Activated T-cell treated with anti-CD3 and anti-CD28 coated beads for 1 hour (primary cell): Measurements from ENCODE around the gene RNASE12.
"Not testable (repeated sequence)": the region's sequence is repeated elsewhere in the genome, so short reads cannot be mapped to it uniquely, and the experiment has no call there.

Experiments
- DNase-seq: peaks from one replicate; pipeline ENCODE4 v3.0.0-alpha.2; 2020; ENCODE audit warnings: low read depth

RNASE12 gene

GRCh38 chr14:20614038-20614840, 23.1 kb upstream of the RNASE12 start:
- peak; percentile 12 for DNase-seq

DNA sequence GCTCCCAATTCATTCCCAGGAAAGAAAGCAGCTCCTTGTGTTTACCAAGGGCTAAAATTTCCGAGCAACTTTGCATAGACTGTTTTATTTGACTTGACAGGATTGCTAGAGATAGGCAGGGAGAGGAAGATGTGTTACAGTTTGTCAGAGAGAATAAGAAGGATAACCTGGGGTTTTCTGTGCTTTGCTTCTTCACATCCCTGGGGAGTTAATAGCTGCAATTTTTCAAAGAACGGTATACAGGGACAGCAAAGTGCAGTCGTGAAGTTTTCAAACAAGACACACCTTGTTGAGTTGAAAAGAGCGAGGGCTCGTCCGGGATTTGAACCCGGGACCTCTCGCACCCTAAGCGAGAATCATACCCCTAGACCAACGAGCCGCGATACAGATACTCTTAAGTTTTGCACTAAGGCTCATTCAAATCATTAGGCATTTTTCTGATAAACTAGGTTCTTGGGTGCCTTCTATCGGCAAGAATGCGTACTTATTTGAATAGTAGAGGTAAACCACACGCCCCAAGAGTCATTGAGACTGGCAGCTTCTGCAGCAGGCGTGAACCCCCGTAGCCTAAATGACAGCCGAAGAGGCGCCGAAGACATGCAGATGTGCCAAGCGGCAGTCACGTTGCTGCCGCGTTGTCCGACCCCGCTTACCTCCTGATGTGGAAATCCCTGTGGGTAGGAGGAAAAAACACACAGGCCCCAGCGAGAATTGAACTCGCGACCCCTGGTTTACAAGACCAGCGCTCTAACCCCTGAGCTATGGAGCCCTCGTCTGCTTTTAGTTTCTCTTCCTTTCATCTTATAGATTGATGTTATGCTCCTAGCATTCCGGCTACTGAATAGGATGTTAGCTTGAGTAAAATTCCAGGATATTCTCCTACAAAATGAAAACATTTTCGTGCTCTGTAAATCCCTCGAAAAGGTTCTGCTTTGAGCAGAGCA, 22.2 kb upstream of the RNASE12 start:
- DNase-seq: peak; percentile 68

DNA sequence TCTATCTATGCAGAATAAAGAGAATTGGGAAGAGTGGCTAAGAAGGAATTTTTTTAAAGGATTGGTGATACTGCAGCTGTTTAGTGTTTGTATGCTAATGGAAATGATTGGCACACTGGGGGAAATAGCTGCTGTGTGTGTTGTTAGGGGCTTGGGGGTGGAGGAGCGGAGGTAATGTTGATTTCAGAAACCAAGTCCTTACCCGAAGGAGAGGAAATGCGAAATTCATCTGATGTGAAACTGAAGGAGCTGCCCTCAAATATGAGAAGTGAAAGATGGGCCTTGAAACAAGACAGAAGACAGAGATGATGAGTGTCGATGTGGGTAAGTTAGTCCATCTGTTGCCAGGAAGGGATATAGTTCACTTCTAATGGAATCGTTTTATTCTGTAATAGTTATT, 21.2 kb upstream of the RNASE12 start:
- DNase-seq: no peak

- DNase-seq: no peak
These were observed 20.1 kb upstream of the RNASE12 start for GRCh38 chr14:20611277-20611676.

- DNase-seq: peak; percentile 59
These were observed 19.0 kb upstream of the RNASE12 start for GRCh38 chr14:20610002-20610765.

GRCh38 chr14:20609215-20610001, 18.2 kb upstream of the RNASE12 start:
- DNase-seq: peak; percentile 28

DNA sequence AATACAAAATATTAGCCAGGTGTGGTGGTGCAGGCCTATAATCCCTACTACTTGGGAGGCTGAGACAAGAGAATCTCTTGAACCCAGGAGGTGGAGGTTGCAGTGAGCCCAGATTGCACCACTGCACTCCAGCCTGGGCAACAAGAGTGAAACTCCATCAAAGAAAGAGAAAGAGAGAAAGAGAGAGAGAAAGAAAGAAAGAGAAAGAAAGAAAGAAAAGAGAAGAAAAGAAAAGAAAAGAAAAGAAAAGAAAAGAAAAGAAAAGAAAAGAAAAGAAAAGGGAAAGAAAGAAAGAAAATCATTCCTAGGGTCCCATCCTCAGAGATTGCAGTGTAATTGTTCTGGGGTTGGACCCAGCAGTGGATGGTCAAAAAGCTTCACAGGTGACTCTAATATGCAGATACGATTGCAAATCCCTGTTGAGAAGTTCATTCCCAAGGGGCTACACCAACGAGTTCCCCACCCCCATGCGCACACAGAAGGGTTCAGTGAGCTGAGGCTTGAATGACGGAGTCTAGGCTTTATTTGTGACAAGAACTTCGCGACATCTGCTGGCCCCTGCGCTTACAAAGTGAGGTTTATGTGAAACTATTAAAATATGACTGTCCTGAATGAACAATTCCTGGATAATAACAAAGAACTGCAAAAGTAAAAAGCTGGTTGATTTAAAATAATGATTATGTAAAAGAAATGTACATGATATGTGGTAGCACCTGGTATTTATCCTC, 17.4 kb upstream of the RNASE12 start:
- no peak for DNase-seq

GRCh38 chr14:20607617-20608016, 16.4 kb upstream of the RNASE12 start:
- DNase-seq: no peak

GRCh38 chr14:20606902-20607242, 15.7 kb upstream of the RNASE12 start:
- no peak for DNase-seq

- DNase-seq: no peak
These were observed 15.2 kb upstream of the RNASE12 start for GRCh38 chr14:20606190-20606901.

DNA sequence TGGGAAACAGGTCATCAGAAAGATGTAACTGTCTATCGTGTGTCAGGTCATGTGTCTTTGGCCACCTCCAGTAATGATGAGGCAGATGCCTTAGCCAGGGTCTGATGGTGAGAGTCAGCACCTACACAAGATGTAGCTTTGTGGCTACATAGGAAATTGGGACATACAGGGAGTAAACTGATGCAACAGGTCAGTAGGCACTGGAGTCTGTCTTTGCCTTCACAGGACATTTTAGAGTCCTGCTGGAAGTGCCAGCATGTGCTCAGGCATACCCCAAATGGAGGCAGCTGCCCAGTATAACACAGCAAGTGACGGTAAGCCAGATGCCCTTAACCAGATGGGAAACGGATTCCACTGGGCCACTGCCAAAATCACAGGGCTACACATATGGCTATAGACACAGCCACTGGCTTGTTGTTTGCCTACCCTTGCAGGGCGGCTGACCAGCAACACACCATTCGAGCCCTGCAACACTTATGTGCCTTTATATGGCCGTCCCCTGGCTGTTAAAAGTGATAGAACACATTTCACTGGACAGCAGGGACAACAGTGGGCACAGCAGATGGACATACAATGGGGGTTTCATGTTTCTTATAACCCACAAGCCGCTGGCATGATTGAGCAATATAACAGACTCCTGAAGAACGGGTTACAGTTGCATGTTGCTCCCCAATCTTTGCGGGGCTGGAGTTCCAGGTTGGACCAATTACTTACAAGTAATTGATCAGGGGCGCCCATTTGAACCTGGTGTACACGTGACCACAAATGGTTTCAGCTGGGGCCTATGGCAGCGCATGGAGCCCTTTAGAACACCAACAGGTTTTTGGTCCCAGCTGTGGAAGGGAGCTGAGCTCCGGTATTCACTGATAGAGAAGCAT, 12.9 kb upstream of the RNASE12 start:
- no peak for DNase-seq

DNA sequence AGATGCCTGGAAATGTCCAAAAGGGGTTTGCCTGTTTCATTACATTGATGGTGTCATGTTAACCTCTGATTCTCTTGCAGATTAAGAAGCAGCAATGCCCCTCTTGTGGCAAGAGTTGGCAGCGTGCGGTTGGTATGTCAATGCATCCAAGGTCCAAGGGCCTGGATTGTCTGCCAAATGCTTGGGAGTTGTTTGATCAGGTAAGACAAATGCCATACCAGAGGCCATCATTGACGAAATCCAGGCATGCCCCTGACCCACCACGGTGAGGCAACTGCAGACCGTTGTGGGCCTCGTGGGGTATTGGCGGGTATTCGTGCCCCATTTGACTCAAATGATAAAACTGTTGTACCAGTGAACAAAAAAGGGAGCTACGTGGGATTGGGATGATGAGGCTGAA, 11.4 kb upstream of the RNASE12 start:
- DNase-seq: no peak

DNA sequence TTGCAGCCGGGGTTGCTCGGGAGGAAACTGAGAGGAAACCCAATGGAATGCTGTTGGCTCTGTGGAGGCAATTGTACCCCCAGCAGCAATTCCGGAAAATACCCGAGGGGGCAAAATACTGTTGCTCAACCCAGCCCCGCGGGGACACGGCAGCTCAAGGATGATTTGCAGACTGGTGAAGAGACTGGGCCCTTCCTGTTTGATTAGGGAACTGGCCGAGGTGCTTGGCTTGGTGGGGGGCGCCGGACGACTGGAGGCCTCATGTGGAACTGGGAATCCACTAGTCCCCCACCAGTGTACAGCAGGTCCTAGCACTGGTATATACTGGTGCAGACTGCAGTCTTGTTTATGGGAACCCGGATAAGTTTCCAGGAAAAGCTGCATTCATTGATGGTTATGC, 10.3 kb upstream of the RNASE12 start:
- no peak for DNase-seq

GRCh38 chr14:20597108-20597507, 5.9 kb upstream of the RNASE12 start:
- no peak for DNase-seq

DNA sequence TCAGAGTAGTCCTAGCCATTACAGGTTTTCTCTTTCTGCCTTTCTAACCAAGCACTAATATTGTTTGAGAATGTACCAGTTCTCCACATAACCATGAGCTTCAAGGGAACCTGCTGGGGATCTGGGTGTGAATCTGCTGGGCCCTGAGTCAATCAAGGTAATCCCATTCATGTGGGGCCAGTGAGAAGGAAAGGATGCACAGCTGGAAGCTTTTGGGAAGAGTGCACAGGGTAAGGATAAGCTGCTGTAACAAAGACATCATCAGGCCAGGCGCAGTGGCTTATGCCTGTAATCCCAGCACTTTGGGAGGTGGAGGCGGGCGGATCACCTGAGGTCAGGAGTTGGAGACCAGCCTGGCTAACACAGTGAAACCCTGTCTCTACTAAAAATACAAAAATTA, 4.5 kb upstream of the RNASE12 start:
- DNase-seq: not testable (repeated sequence)

- DNase-seq: no peak
These were observed 1.4 kb upstream of the RNASE12 start for GRCh38 chr14:20592574-20592973.

GRCh38 chr14:20587489-20588154, 3.6 kb downstream of the RNASE12 start, which contains the start of gene RNASE11:
RNASE11 (minus strand) TSS chr14:20588001.
- no peak for DNase-seq

DNA sequence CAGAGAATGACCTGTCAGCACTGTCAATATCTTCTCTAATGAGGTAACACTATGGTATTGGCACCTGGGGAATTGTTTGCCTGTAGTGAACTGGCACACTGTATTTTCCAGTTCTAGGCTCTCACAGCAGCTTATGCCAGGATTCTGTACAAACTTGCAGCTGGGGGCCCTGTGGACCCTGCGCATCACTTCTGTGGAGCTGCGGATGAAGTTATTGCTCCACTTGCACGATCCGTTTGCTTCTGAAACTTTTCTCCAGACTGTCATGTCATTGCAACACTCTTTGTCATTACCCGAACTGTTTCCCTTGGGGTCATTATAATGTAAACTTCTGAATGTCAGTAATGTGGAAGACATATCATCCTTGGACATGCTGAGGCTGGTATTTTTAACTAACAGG, 7.3 kb downstream of the RNASE12 start:
- DNase-seq: no peak

DNA sequence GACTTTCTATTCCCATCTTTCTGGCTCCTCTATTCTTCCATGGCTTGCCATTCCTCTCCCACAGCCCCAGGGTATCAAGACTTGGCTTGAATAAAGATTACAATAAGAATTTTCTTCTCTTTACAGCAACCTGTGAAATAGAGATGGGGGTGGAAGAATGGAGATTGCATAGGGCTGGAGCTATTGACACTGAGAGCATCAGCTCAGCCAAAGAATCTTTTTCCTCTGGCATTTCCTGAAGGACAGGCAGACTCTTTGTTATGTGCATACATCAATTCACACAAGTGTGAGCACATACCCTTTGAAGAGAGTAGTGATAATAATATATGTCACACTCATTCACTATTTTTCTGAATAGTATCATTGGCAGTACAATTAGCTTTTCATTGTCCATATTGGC, 8.0 kb downstream of the RNASE12 start:
- no peak for DNase-seq
